HG02759 (cell line): ENCODE measurements around the gene PRKG1.
A peak's percentile ranks its signal among the peaks of the same experiment; 100 is the strongest.

ENCODE experiments used
- ATAC-seq: cut with Tn5 transposase; IDR thresholded peaks from one replicate; pipeline ENCODE4 v1.9.1; 2021; ENCODE audit warnings: mild to moderate bottlenecking, moderate library complexity; ENCODE audit not compliant: unreplicated experiment

Gene PRKG1

GRCh38 chr10:51074238-51075028, at the start of gene PRKG1:
TSS of gene PRKG1 (plus strand) at chr10:51074487.
- peak; percentile 63 for ATAC-seq

GRCh38 chr10:51028420-51028819, 45.9 kb upstream of the PRKG1 start:
- ATAC-seq, result no peak

GRCh38 chr10:51029172-51029641, 45.1 kb upstream of the PRKG1 start:
- no peak for ATAC-seq

- no peak for ATAC-seq
These were observed 43.8 kb upstream of the PRKG1 start for GRCh38 chr10:51030480-51030879.

- ATAC-seq, result no peak
These were observed 42.3 kb upstream of the PRKG1 start for GRCh38 chr10:51031950-51032349.

- ATAC-seq, result no peak
These were observed 39.5 kb upstream of the PRKG1 start for GRCh38 chr10:51034769-51035168.

- no peak for ATAC-seq
These were observed 38.9 kb upstream of the PRKG1 start for GRCh38 chr10:51035344-51035743.

- no peak for ATAC-seq
These were observed 28.4 kb upstream of the PRKG1 start for GRCh38 chr10:51045871-51046270.

- ATAC-seq, result no peak
These were observed 27.6 kb upstream of the PRKG1 start for GRCh38 chr10:51046654-51047053.

GRCh38 chr10:51047857-51048256, 26.4 kb upstream of the PRKG1 start:
- ATAC-seq, result no peak

GRCh38 chr10:51048792-51049191, 25.5 kb upstream of the PRKG1 start:
- no peak for ATAC-seq

GRCh38 chr10:51052163-51052562, 22.1 kb upstream of the PRKG1 start:
- no peak for ATAC-seq

GRCh38 chr10:51057925-51058324, 16.4 kb upstream of the PRKG1 start:
- ATAC-seq, result no peak

- ATAC-seq, result no peak
These were observed 11.1 kb upstream of the PRKG1 start for GRCh38 chr10:51063166-51063565.

GRCh38 chr10:51063659-51064535, 10.4 kb upstream of the PRKG1 start:
- no peak for ATAC-seq

GRCh38 chr10:51066231-51066630, 8.1 kb upstream of the PRKG1 start:
- ATAC-seq, result no peak

GRCh38 chr10:51072210-51072609, 2.1 kb upstream of the PRKG1 start:
- ATAC-seq, result no peak

- ATAC-seq, result no peak
These were observed 1.3 kb upstream of the PRKG1 start for GRCh38 chr10:51072921-51073434.

GRCh38 chr10:51073453-51074237, 642 bp upstream of the PRKG1 start:
- ATAC-seq, result peak; percentile 46

- ATAC-seq, result peak; percentile 3
These were observed 971 bp downstream of the PRKG1 start for GRCh38 chr10:51075043-51075872.
